ENCODE results near the gene SCYGR3. TPM values are rescaled to one million over a fixed set of nuclear protein-coding genes. Genes with fewer than 3 reads are reported as not detected.

SCYGR3 gene
- total and polyA plus RNA-seq, 2 of the 13 experiments (the other 11 are each of a cell fraction or from before 2014, with no cell fraction given), result not detected

DNA sequence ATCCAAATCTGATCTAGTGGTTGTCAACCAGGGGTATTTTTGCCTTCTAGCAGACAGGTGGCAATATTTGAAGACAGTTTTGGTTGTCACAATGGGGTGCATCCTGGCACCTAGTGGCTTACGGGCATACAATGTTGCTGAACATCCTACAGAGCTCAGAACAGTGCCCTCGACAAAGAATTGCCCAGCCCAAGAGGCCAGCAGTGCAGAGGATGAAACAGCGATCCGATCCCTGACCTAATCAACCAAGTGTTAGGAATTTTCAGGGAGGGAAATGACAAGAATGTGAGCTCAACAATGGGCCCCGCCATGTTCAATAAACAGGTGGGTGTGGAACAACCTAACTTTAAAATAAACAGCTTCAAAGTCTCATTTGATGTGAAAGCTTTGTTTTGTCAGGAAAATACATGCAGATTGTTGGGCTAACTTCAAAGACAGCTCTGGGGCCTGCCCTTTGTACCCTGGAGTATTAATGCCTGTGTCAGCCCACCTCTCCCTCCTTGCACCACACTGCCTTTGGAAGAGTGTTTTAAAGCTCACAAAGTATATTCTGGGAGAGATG is 29.4 kb upstream of the SCYGR3 start (continued):
- TF ChIP-seq ZBTB4 (CRISPR knock-in tag; IDR thresholded peaks at IDR 0.05; ENCODE audit: borderline replicate concordance), result 0 out of 2 replicates have a peak, but pooled peaks have one; percentile 50
- TF ChIP-seq SMARCE1 (IDR thresholded peaks at IDR 0.05; ENCODE audit: borderline replicate concordance), result no peak
- TF ChIP-seq, protein P1, sequence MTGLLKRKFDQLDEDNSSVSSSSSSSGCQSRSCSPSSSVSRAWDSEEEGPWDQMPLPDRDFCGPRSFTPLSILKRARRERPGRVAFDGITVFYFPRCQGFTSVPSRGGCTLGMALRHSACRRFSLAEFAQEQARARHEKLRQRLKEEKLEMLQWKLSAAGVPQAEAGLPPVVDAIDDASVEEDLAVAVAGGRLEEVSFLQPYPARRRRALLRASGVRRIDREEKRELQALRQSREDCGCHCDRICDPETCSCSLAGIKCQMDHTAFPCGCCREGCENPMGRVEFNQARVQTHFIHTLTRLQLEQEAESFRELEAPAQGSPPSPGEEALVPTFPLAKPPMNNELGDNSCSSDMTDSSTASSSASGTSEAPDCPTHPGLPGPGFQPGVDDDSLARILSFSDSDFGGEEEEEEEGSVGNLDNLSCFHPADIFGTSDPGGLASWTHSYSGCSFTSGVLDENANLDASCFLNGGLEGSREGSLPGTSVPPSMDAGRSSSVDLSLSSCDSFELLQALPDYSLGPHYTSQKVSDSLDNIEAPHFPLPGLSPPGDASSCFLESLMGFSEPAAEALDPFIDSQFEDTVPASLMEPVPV (CRISPR knock-in tag; IDR thresholded peaks at IDR 0.05), result peak; percentile 53; the same call in 1 of the 2 replicates
- TF ChIP-seq TBX2 (CRISPR knock-in tag; IDR thresholded peaks at IDR 0.05; ENCODE audit: borderline replicate concordance), result peak; percentile 96; the same call in 1 of the 2 replicates
- TF ChIP-seq MAFF (IDR thresholded peaks at IDR 0.05; ENCODE audit: low read depth, low read length), result peak; percentile 29; the same call in 1 of the 2 replicates
- TF ChIP-seq, protein P2, sequence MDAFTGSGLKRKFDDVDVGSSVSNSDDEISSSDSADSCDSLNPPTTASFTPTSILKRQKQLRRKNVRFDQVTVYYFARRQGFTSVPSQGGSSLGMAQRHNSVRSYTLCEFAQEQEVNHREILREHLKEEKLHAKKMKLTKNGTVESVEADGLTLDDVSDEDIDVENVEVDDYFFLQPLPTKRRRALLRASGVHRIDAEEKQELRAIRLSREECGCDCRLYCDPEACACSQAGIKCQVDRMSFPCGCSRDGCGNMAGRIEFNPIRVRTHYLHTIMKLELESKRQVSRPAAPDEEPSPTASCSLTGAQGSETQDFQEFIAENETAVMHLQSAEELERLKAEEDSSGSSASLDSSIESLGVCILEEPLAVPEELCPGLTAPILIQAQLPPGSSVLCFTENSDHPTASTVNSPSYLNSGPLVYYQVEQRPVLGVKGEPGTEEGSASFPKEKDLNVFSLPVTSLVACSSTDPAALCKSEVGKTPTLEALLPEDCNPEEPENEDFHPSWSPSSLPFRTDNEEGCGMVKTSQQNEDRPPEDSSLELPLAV (CRISPR knock-in tag; conservative IDR thresholded peaks at IDR 0.05; ENCODE audit: low read depth), result no peak
- peak; percentile 93 for TF ChIP-seq HNF4G (IDR thresholded peaks at IDR 0.05; ENCODE audit: borderline replicate concordance, low read depth, low read length)
- TF ChIP-seq HNF4G (CRISPR knock-in tag; IDR thresholded peaks at IDR 0.05; ENCODE audit: borderline replicate concordance, low read depth), result peak; percentile 73; the same call in 1 of the 2 replicates
- TF ChIP-seq LCORL (IDR thresholded peaks at IDR 0.05), result no peak
- peak; percentile 80 for TF ChIP-seq LCORL (CRISPR knock-in tag; IDR thresholded peaks at IDR 0.05)
- TF ChIP-seq ZNF75D (CRISPR knock-in tag; IDR thresholded peaks at IDR 0.05; ENCODE audit: borderline replicate concordance), result no peak
- TF ChIP-seq ZBTB7A (CRISPR knock-in tag; IDR thresholded peaks at IDR 0.05), result peak; percentile 62; the same call in 1 of the 2 replicates
- TF ChIP-seq, protein P3, sequence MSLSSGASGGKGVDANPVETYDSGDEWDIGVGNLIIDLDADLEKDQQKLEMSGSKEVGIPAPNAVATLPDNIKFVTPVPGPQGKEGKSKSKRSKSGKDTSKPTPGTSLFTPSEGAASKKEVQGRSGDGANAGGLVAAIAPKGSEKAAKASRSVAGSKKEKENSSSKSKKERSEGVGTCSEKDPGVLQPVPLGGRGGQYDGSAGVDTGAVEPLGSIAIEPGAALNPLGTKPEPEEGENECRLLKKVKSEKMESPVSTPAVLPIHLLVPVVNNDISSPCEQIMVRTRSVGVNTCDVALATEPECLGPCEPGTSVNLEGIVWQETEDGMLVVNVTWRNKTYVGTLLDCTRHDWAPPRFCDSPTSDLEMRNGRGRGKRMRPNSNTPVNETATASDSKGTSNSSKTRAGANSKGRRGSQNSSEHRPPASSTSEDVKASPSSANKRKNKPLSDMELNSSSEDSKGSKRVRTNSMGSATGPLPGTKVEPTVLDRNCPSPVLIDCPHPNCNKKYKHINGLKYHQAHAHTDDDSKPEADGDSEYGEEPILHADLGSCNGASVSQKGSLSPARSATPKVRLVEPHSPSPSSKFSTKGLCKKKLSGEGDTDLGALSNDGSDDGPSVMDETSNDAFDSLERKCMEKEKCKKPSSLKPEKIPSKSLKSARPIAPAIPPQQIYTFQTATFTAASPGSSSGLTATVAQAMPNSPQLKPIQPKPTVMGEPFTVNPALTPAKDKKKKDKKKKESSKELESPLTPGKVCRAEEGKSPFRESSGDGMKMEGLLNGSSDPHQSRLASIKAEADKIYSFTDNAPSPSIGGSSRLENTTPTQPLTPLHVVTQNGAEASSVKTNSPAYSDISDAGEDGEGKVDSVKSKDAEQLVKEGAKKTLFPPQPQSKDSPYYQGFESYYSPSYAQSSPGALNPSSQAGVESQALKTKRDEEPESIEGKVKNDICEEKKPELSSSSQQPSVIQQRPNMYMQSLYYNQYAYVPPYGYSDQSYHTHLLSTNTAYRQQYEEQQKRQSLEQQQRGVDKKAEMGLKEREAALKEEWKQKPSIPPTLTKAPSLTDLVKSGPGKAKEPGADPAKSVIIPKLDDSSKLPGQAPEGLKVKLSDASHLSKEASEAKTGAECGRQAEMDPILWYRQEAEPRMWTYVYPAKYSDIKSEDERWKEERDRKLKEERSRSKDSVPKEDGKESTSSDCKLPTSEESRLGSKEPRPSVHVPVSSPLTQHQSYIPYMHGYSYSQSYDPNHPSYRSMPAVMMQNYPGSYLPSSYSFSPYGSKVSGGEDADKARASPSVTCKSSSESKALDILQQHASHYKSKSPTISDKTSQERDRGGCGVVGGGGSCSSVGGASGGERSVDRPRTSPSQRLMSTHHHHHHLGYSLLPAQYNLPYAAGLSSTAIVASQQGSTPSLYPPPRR (CRISPR knock-in tag; IDR thresholded peaks at IDR 0.05; ENCODE audit: borderline replicate concordance), result peak; percentile 81
